ENCODE data around the gene ATG14.

DNA sequence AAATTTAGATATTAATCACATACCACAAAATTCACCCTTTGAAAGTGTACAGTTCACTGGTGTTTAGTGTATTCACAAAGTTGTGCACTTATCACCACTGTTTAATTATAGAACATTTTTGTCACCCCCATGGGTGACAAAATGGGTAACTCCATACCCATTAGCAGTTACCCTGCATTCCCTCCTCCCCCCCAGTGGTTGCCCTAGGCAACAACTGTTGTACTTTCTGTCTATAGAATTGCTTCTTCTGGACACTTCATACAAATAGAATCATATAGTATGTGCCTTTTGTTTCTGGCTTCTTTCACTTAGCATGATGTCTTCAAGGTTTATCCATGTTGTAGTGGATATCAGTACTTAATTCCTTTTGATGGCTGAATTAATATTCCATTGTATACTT is 87.7 kb downstream of the ATG14 start:
- TF ChIP-seq POLR2AphosphoS5 (IDR thresholded peaks at IDR 0.05; ENCODE audit: low read depth, low read length) (no peak), TAF1 (IDR thresholded peaks at IDR 0.05; ENCODE audit: borderline replicate concordance, low read depth, low read length) (no peak), POLR2A (IDR thresholded peaks at IDR 0.05; ENCODE audit: low read depth, low read length) (no peak)

Measured in GM12892 (cell line).